Measurements from ENCODE around the gene TOMM6.
A peak's percentile ranks its signal among the peaks of the same experiment; 100 is the strongest.

Gene TOMM6

DNA sequence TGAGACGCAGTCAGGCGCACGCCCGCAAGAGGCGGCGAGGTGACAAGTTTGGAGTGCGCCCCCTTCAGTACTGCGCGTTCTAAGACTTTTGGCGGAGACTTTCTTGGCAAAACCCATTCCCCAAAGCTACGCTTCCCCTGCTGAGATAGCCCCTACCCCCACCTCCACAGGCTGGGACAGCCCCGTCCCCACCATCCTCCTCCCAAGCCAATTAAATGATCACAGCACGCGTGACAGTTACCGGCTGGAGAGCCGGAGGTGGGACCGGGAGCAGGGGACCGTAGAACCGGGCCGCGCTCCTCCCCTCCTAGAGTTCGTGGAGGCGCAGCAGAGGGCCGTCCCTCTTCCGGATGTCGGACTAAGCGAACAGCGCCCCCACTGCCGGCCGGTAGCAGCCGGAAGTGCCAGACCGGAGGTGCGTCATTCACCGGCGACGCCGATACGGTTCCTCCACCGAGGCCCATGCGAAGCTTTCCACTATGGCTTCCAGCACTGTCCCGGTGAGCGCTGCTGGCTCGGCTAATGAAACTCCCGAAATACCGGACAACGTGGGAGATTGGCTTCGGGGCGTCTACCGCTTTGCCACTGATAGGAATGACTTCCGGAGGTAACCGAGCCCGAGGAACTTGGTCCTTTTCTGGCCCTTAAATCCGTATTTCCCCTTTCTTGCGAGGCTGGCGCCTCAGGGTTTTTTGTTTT lies at the start of gene TOMM6:
TOMM6 (plus strand) TSS at position 476 of the 699 bp plus-strand sequence; CDS start at position 480, 4 bp downstream.
- peak; percentile 56 to 93 for DNase-seq

DNA sequence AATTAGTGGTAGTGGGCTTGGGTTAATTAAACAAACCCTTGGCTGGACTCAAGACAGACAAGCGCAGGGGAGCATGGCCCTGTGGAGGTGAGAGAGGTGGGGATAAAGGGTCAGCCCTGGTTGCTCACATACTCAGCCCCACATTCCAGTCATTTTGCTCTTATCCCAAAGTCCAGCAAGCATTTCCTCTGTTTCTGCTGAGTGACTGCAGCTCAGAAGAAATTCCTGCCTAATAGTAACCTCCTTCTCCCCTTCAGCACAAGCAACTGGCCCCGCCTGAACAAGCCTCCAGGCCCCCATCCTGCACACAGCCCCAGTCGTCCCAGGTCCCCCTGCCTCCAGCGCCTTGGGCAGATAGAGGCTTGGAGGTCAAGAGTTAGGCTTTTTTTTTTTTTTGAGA lies 48.5 kb upstream of the TOMM6 start:
- no peak for DNase-seq

- no peak for DNase-seq
These were observed 46.9 kb upstream of the TOMM6 start for GRCh38 chr6:41740366-41741162.

GRCh38 chr6:41741625-41742490 lies 45.6 kb upstream of the TOMM6 start:
- no peak for DNase-seq

- no peak for DNase-seq
These were observed 43.9 kb upstream of the TOMM6 start for GRCh38 chr6:41743406-41744235.

DNA sequence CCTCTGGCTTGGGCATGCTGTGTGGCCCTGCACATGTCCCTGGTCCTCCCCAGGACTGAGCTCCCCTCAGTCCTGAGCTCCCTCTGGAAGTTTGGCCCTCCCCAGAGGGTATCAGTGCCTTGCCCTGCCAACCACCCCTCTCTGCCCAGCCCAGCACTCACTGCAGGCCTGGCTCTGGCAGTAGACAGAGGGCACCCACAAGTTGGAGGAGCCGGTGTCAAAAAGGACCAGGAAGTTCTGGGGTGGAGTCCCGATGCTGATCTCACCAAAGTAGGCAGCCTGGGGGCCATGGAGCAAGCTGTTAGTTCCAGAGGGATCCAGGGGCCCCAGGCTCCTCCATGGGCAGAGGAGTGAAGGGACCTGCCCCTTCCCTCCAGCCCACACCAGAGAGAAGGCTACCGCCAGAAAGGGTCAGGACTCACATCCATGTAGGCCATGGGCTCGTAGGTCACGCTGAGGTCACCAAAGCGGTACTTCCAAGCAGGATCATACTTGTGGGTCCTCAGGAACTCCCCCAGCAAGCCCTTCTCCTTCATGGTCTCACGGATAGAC lies 43.2 kb upstream of the TOMM6 start:
- DNase-seq: no peak

DNA sequence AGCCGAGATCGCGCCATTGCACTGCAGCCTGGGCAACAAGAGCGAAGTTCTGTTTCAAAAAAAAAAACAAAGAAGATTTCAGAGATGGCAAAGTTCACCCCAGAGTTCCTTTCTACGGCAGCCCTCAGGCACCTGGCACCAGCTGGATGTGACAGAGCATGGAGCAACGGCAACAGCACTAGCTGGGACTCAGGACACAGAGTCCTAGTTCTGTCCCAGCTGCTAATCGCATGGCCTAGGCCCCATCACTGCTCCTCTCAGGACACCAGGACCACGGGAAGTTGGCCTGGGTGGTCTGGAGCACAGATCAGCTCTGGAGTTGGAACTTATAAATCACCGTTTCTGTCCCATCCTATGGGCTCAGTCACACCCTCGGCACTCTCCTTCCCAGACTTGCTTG lies 41.4 kb upstream of the TOMM6 start:
- DNase-seq: no peak

- DNase-seq: no peak
These were observed 40.0 kb upstream of the TOMM6 start, which contains the start of gene PGC for GRCh38 chr6:41747256-41748101. PGC (minus strand) TSS chr6:41747397; CDS start chr6:41747334, 63 bp downstream.

- no peak for DNase-seq
These were observed 39.4 kb upstream of the TOMM6 start for GRCh38 chr6:41748102-41748477.

DNA sequence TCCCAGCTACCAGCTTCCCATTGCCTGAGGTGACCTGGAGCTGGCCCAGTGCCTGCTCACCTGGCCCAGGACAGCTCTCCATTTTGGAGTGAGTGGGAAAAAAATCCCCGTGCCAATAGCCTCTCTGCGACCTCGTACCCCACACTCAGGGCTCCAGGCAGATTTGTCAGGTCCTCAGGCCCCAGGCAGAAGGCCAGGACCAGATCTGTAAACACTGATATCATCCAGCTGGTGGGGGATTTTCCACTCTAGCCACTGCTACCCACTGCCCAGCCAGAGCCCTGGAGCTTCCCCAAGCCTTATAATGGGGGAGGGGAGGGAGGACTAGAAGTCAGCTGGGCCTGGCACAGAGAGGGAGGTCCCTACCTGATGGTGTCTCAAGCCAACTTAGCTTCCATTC lies 39.0 kb upstream of the TOMM6 start:
- no peak for DNase-seq

GRCh38 chr6:41750374-41750773 lies 37.1 kb upstream of the TOMM6 start:
- DNase-seq: no peak

DNA sequence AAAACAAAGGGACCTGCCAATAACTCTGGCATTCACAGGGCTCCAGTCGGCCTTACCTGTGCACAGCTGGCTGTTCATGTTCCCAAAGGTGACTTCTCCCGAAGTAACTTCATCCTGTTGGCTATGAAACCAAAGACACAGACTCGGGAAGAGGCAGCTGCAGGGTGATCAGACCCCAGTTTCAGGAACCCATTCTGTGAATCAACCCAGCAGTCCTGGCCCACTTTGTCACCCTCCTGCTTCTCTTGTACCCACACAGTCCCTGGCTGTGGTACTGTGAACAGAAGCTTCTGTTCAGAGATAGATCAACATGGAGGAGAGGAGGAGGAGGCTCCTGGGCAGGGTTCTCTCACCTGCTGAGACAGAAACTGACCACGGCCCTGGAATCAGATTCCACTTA lies 31.6 kb upstream of the TOMM6 start:
- DNase-seq: no peak

GRCh38 chr6:41756354-41756753 lies 31.1 kb upstream of the TOMM6 start:
- no peak for DNase-seq

GRCh38 chr6:41757271-41757670 lies 30.2 kb upstream of the TOMM6 start:
- no peak for DNase-seq

GRCh38 chr6:41757931-41758640 lies 29.4 kb upstream of the TOMM6 start:
- no peak for DNase-seq

DNA sequence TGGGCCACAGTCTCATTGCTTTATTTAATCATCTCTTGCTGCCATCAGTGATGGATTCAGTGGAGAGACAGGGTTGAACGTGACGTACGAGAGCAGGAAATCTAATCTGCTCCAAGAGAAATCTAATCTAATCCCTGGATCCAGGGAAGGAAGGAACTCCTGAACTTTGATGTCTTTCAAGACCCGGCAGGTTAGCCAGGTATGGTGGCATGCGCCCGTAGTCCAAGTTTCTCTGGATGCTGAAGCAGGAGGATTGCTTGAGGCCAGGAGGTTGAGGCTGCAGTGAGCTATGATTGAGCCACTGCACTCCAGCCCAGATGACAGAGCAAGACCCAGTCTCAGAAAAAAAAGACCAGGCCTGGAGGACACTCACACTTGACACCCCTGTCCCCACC lies 28.9 kb upstream of the TOMM6 start:
- no peak for DNase-seq

- DNase-seq: no peak
These were observed 28.2 kb upstream of the TOMM6 start for GRCh38 chr6:41759106-41759904.

DNA sequence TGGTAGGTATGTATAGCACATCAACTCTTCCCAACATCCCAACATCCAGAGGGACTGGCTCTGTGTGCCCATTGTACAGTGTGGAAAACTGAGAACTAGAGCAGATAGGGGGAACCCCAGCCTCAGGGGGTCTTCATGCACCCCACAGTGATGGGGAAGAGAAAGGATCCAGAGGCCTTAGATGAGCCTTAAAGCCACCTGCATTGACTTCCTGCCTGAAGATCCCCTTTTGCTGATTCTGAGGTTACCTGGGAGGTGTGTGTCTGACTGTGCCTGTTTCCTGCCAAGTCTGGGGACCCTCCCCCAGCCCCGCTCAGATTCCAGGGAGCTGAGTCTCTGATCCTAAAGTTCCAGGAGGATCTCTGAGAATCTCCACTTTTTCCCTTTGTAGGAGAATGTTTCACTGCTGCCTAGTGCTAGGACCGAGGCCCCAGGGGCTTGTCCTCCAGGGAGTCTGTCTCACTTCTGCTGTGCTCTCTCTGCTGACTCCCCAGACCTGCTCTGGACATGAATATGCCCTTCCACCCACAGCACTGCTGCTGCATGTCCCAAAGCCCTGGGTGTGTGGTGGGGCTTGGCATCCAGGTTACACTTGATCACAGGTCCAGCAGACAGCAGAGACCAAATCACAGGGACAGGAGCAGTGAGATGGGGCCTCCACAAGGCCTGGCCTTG lies 27.5 kb upstream of the TOMM6 start:
- DNase-seq: no peak

GRCh38 chr6:41763470-41763869 lies 24.0 kb upstream of the TOMM6 start:
- no peak for DNase-seq
